Neural progenitor cell (in vitro differentiated cells): ENCODE data around the gene SEMA3G. TPM values are rescaled to one million over a fixed set of nuclear protein-coding genes. Genes with fewer than 3 reads are reported as not detected.

Experiments used
- DNase-seq: peaks from one replicate; pipeline ENCODE4 v3.0.0-alpha.2; 2016; ENCODE audit warnings: low spot score
- H2AFZ ChIP-seq: fragments of 200-600 bp; sonication (generic); replicated peaks from 2 replicates; pipeline ENCODE4 v1.6.1; 2016; ENCODE audit warnings: antibody characterized with exemption
- H3F3A ChIP-seq: fragments of 200-600 bp; sonication (generic); 2 replicates; pipeline ENCODE4 v1.6.1; 2016; ENCODE audit warnings: antibody characterized with exemption, low read depth
- H3K27ac ChIP-seq: fragments of 200-600 bp; sonication (generic); 2 replicates; pipeline ENCODE4 v1.5.1; 2016; ENCODE audit warnings: mild to moderate bottlenecking
- H3K27me3 ChIP-seq: fragments of 200-600 bp; sonication (generic); 2 replicates; pipeline ENCODE4 v1.6.1; 2016; ENCODE audit warnings: mild to moderate bottlenecking, moderate library complexity
- H3K36me3 ChIP-seq: fragments of 200-600 bp; sonication (generic); 2 replicates; pipeline ENCODE4 v1.5.1; 2016
- H3K4me1 ChIP-seq: fragments of 200-600 bp; sonication (generic); 2 replicates; pipeline ENCODE4 v1.6.1; 2016; ENCODE audit warnings: mixed run types
- H3K4me2 ChIP-seq: fragments of 200-600 bp; sonication (generic); 2 replicates; pipeline ENCODE4 v1.6.1; 2016
- H3K4me3 ChIP-seq: fragments of 200-600 bp; sonication (generic); 2 replicates; pipeline ENCODE4 v1.5.1; 2016
- H3K79me2 ChIP-seq: fragments of 200-600 bp; sonication (generic); 2 replicates; pipeline ENCODE4 v1.6.1; 2016; ENCODE audit warnings: low read depth
- H3K9ac ChIP-seq: fragments of 200-600 bp; sonication (generic); 2 replicates; pipeline ENCODE4 v1.6.1; 2016
- H3K9me3 ChIP-seq: fragments of 200-600 bp; sonication (generic); 2 replicates; pipeline ENCODE4 v1.5.1; 2016; ENCODE audit warnings: low read depth
- H4K20me1 ChIP-seq: fragments of 200-600 bp; sonication (generic); 2 replicates; pipeline ENCODE4 v1.6.1; 2016; ENCODE audit warnings: low read depth
- H3K27ac Mint-ChIP-seq: 3 replicates; pipeline ENCODE4 v1.8.0; 2021; ENCODE audit warnings: mixed read lengths
- H3K27me3 Mint-ChIP-seq: 2 replicates; pipeline ENCODE4 v1.8.0; 2022; ENCODE audit warnings: low read depth, mild to moderate bottlenecking, inconsistent platforms, moderate library complexity, mixed read lengths; ENCODE audit not compliant: insufficient read depth
- H3K36me3 Mint-ChIP-seq: 3 replicates; pipeline ENCODE4 v1.8.0; 2021; ENCODE audit warnings: mixed read lengths
- H3K4me1 Mint-ChIP-seq: 3 replicates; pipeline ENCODE4 v1.8.0; 2021; ENCODE audit warnings: mixed read lengths
- H3K4me3 Mint-ChIP-seq: 3 replicates; pipeline ENCODE4 v1.8.0; 2021; ENCODE audit warnings: mild to moderate bottlenecking, moderate library complexity, mixed read lengths
- H3K9me3 Mint-ChIP-seq: 3 replicates; pipeline ENCODE4 v1.8.0; 2020; ENCODE audit warnings: mixed read lengths
- EZH2 ChIP-seq: fragments of 200-600 bp; sonication (generic); IDR thresholded peaks from 2 replicates; pipeline ENCODE4 v1.6.1; 2017; ENCODE audit warnings: antibody characterized with exemption, mild to moderate bottlenecking, moderate library complexity
- EZH2phosphoT487 ChIP-seq: fragments of 200-600 bp; sonication (generic); IDR thresholded peaks from 2 replicates; pipeline ENCODE4 v1.6.1; 2017; ENCODE audit warnings: antibody characterized with exemption
- total RNA-seq: library from RNA; depleted of rRNA; stranded (reverse); fragments of >200 nt; gene quantifications from 2 replicates; pipeline ENCODE4 v1.2.3, GENCODE V29; 2015; ENCODE audit warnings: low replicate concordance
- TF ChIP-seq, protein P1 (sequence below): fragments of 200-600 bp; sonication (generic); IDR thresholded peaks from 2 replicates; pipeline ENCODE4 v1.5.1; 2017; ENCODE audit warnings: antibody characterized with exemption, mild to moderate bottlenecking

SEMA3G gene
- total RNA-seq, 1 donor from 2014 or later, result 0.79 TPM

DNA sequence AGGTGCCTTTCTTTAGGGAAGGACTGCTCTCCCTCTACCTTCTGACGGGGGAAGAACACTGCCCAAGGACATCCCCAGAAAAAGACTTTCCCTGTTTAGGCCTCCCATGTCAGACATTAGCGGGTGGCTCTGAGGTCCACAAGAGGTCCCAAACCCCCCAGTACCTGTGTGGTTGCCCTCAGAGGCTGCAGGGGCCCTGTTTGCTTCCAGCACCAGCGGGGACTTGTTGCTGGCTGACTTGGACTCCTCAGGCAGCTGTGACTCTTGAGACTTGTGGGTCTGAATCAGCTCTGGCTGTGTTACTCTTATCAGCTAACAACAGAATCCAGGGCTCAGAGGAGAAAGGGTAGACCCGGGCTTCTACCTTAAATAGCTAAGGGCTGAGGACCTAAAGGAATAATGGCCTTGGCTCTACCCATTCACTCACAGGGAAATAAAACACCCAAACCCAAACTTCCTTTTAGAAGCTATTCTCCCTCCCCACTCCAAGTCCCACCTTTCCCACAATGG, 39.2 kb downstream of the SEMA3G start:
- H3K36me3 ChIP-seq, result no peaks in the 10 kb centered on the region
- H3K27me3 Mint-ChIP-seq, result peaks cover 6% of the 10 kb centered on the region
- peaks cover 23% of the 10 kb centered on the region for H3K36me3 Mint-ChIP-seq

DNA sequence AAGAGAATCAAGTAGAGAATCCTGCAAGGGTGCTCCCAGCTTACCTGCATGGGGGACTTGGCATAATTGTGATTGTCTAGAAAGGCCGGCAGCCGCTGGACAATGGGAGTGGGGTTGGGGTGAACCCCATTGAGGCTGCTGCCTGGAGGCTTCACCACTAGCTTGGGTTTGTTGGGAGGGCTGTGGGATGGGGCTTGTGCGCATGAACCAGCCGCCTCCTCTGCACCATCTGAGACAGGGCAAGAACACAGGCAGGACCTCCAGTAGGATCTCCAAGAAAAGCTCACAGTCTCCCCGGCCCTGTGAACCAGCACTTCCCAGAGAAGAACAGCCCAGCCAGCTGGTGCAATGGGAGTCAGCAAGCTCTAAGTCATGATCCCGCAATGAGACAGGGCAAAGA, 39.8 kb downstream of the SEMA3G start:
- Histone ChIP-seq H2AFZ (no peak overlapping the region), H3K79me2 (peaks cover 20% of the 10 kb centered on the region), H3K4me3 (no peak overlapping the region), H3K4me1 (no peaks in the 10 kb centered on the region), H3K4me2 (no peak overlapping the region), H3K27me3 (no peaks in the 10 kb centered on the region), H4K20me1 (no peaks in the 10 kb centered on the region), H3K9me3 (no peaks in the 10 kb centered on the region), H3K36me3 (no peaks in the 10 kb centered on the region), H3K9ac (no peak overlapping the region), H3F3A (peaks cover 2% of the 10 kb centered on the region), H3K27ac (no peak overlapping the region)
- Mint-ChIP-seq H3K4me1 (peaks cover 13% of the 10 kb centered on the region), H3K36me3 (peaks cover 23% of the 10 kb centered on the region), H3K27ac (no peak overlapping the region), H3K27me3 (peaks cover 7% of the 10 kb centered on the region), H3K4me3 (no peak overlapping the region), H3K9me3 (no peaks in the 10 kb centered on the region)
- no peak for DNase-seq
- TF ChIP-seq, protein P1, sequence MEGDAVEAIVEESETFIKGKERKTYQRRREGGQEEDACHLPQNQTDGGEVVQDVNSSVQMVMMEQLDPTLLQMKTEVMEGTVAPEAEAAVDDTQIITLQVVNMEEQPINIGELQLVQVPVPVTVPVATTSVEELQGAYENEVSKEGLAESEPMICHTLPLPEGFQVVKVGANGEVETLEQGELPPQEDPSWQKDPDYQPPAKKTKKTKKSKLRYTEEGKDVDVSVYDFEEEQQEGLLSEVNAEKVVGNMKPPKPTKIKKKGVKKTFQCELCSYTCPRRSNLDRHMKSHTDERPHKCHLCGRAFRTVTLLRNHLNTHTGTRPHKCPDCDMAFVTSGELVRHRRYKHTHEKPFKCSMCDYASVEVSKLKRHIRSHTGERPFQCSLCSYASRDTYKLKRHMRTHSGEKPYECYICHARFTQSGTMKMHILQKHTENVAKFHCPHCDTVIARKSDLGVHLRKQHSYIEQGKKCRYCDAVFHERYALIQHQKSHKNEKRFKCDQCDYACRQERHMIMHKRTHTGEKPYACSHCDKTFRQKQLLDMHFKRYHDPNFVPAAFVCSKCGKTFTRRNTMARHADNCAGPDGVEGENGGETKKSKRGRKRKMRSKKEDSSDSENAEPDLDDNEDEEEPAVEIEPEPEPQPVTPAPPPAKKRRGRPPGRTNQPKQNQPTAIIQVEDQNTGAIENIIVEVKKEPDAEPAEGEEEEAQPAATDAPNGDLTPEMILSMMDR, result no peak
- TF ChIP-seq EZH2phosphoT487, result no peak
- no peak for TF ChIP-seq EZH2

More for the DNA sequence above, 39.2 kb downstream of the SEMA3G start:
- H4K20me1 ChIP-seq, result no peaks in the 10 kb centered on the region
- no peak for DNase-seq
- peaks cover 5% of the 10 kb centered on the region for H3F3A ChIP-seq
- no peak overlapping the region for H2AFZ ChIP-seq
- no peaks in the 10 kb centered on the region for H3K4me1 ChIP-seq
- peaks cover 20% of the 10 kb centered on the region for H3K79me2 ChIP-seq
- Mint-ChIP-seq H3K4me3 (no peak overlapping the region), H3K4me1 (peaks cover 13% of the 10 kb centered on the region), H3K27ac (no peak overlapping the region), H3K9me3 (no peaks in the 10 kb centered on the region)
- no peak overlapping the region for H3K27ac ChIP-seq
- H3K4me3 ChIP-seq, result no peak overlapping the region
- no peak overlapping the region for H3K4me2 ChIP-seq
- no peak overlapping the region for H3K9ac ChIP-seq
- H3K27me3 ChIP-seq, result no peaks in the 10 kb centered on the region
- no peaks in the 10 kb centered on the region for H3K9me3 ChIP-seq
- TF ChIP-seq EZH2, result no peak
- TF ChIP-seq, protein P1, result no peak
- TF ChIP-seq EZH2phosphoT487, result no peak

DNA sequence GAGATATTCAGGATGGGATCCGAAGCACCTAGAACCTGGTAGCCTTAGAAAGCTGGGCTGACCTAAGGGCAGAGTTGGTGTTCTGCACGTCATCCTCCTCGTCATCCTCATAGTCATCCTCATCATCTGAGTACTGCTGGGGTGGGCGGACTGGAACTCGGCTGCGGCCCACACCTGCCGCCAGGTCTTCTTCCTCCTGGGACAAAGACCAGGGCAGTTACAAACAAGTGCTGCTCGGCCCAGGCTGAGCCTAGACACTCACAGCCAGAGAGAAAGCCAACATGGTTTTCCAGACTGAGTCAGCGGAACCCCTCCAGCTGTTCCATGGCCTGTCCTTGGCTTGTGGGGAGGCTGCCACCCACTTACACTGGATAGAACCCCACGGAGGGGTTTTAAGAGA, 40.5 kb downstream of the SEMA3G start:
- no peaks in the 10 kb centered on the region for H4K20me1 ChIP-seq
- peaks cover 23% of the 10 kb centered on the region for H3K36me3 Mint-ChIP-seq
- H3K4me1 ChIP-seq, result no peaks in the 10 kb centered on the region
- H3K4me1 Mint-ChIP-seq, result peaks cover 12% of the 10 kb centered on the region
- no peaks in the 10 kb centered on the region for H3K27me3 ChIP-seq
- H3K36me3 ChIP-seq, result no peaks in the 10 kb centered on the region
- H3K9me3 Mint-ChIP-seq, result no peaks in the 10 kb centered on the region
- H3F3A ChIP-seq, result peaks cover 2% of the 10 kb centered on the region
- H2AFZ ChIP-seq, result no peak overlapping the region
- H3K27ac Mint-ChIP-seq, result no peak overlapping the region
- no peak for DNase-seq
- H3K27me3 Mint-ChIP-seq, result peaks cover 6% of the 10 kb centered on the region
- H3K9me3 ChIP-seq, result no peaks in the 10 kb centered on the region
- H3K4me2 ChIP-seq, result no peak overlapping the region
- H3K4me3 Mint-ChIP-seq, result no peak overlapping the region
- no peak overlapping the region for H3K9ac ChIP-seq
- no peak overlapping the region for H3K4me3 ChIP-seq
- peaks cover 16% of the 10 kb centered on the region for H3K79me2 ChIP-seq
- H3K27ac ChIP-seq, result no peak overlapping the region
- TF ChIP-seq, protein P1, result no peak
- TF ChIP-seq EZH2phosphoT487 (no peak), EZH2 (no peak)
